CD4-positive, alpha-beta T cell treated with Interleukin-21 for 1 hour (primary cell): ENCODE results near the gene RHAG.
"Not testable (repeated sequence)": the region's sequence is repeated elsewhere in the genome, so short reads cannot be mapped to it uniquely, and the experiment has no call there.

Experiments used
- DNase-seq: peaks from one replicate; pipeline ENCODE4 v3.0.0-alpha.2; 2020

The RHAG gene

DNA sequence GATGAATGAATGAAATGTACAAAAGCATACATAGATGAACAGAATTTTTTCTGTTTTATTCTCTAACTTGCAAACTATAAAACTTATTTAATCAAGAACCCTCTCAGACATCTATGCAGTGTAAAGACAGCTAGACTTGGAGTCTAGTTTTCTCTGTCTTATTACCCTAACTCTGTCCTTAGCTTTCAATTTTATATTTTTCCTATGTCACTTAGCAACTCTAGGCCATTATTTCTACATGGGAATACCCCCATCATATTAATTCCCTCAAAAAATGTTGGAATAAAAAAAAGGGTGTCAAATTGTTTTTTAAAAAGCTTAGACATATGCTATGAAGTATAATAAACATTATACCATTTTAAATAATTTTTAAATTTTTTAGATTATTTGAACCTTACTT lies 1.2 kb downstream of the RHAG start:
- DNase-seq, result no peak

DNA sequence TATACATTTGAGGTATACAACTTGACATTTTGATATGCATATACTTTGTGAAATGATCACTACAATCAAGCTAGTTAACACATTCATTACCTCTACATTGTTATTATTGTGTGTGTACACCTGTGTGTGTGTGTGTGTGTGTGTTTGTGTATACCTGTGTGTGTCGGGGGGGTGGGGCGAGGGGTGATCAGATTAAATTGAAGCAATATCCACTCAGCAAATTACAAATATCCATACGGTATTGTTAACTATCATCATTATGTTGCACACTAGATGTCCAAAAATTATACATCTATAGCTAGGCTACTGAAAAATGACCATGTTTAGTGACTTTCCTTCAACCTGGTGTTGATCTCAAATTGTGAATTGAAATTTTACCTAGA lies 1.8 kb downstream of the RHAG start:
- no peak for DNase-seq

DNA sequence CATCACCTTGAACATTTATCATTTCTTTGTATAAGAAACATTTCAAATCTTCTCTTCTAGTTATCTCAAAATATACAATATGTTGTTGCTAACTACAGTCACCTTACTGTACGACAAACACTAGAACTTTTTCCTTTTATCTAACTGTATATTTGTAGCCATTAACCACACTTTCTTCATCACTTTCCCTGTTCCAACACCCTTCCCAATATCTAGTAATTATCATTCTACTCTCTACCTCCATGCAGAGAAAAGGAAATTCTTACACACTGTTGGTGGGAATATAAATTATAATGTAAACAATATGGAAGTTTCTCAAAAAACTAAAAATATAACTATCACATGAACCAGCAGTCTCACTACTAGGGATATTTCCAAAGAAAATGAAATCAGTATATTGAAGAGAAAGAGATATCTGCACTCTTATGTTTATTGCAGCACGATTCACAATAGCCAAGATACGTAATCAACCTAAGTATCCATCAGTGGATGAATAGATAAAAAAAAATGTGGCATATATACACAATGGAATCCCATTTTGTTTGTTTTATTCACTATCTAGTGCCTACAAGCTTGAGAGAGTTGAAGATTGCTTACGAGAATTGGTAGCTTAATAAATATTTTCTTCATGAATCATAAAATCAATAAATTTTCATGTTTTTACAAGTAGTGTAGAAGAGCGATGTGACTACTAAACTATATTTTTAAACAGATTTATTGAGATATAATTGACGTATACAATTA lies 2.4 kb downstream of the RHAG start:
- no peak for DNase-seq

DNA sequence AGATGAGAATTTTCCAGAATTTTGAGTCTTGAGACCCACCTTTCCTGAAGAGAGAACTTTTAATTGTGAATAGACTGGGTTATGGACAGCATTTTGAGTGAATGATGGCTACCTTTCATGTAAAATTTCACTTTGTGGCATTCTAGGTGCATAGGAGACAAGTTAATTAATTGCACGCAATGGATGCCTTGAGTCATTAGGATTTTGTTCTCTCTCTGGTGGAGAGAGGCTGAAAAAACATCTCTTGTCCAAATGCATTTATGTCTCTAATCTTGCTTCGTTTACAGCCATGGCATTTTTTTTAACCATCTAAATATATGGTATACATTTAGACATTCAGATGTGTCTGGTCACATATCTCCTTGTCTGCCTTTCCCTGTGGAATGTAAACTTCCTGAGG lies 3.1 kb downstream of the RHAG start:
- DNase-seq, result no peak

DNA sequence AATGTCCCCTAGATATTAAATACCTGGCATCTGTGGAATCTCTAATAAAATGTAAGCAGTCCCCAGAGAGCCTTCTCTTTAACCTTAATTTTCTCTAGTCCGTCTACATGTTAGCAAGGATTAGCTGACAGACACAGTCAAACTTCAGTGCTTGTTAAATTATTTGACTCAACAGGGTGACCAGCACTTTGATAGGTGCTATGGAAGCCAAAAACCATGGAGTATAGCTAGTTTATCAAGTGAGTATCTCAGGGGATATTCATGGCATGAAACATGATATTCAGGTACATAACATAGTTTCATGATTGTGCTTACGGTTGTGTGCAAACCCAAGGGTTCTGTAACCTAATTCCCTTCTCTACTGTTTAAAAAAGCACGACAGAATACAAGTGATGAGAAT lies 3.9 kb downstream of the RHAG start:
- no peak for DNase-seq

DNA sequence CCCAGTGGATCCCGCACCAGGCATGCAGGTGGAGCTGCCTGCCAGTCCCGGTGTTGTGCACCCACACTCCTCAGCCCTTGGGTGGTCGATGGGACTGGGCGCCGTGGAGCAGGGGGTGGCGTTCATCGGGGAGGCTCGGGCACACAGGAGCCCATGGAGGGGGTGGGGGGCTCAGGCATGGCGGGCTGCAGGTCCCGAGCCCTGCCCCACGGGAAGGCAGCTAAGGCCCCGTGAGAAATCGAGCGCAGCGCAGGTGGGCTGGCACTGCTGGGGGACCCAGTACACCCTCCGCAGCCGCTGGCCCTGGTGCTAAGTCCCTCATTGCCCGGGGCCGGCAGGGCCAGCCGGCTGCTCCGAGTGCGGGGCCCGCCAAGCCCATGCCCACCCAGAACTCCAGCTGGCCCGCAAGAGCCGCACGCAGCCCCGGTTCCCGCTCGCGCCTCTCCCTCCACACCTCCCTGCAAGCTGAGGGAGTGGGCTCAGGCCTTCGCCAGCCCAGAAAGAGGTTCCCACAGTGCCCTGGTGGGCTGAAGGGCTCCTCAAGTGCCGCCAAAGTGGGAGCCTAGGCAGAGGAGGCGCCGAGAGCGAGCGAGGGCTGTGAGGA lies 7.1 kb downstream of the RHAG start:
- DNase-seq, result not testable (repeated sequence)

DNA sequence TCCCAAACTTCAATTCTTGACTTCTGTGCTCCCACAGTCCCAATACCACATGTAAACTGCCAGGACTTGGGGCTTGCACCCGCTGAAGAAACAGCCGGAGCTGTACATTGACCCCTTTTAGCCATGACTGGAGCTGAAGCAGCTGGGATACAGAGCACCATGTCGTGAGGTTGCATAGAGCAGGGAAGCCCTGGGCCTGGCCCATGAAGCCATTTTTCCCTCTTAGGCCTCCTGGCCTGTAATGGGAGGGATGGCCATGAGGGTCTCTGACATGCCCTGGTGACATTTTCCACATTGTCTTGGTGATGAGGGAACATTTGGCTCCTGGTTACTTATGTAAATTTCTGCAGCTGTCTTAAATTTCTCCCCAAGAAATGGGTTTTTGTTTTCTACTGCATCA lies 9.8 kb downstream of the RHAG start:
- no peak for DNase-seq

DNA sequence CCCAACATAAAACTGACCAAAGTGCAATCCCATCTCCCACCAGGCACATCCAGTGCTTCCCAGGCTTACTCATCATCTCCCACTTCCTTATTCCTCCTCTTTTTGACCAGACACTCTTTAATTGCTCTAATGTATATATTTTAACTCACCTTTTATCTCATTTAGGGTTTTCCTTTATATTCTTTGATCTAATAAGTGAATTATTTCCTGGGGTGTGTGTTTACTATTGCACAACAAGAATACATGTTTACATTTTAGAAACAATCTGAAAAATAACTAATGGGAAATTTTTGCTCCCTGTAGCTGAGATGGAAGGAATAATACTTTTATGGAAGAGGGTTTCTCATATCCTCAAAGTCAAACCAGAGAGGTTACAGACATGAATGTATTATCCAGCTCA lies 18.4 kb downstream of the RHAG start:
- no peak for DNase-seq

DNA sequence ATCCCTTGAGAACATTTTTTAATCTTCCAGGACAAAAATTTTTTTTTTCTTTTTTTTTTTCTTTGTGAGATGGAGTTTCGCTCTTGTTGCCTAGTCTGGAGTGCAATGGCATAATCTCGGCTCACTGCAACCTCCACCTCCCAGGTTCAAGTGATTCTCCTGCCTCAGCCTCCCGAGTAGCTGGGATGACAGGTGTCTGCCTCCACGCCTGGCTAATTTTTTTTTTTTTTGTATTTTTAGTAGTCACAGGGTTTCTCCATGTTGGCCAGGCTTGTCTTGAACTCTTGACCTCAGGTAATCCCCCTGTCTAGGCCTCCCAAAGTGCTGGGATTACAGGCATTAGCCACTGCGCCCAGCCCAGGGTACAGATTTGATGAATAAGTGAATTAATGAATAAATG lies 22.5 kb downstream of the RHAG start:
- DNase-seq, result not testable (repeated sequence)

DNA sequence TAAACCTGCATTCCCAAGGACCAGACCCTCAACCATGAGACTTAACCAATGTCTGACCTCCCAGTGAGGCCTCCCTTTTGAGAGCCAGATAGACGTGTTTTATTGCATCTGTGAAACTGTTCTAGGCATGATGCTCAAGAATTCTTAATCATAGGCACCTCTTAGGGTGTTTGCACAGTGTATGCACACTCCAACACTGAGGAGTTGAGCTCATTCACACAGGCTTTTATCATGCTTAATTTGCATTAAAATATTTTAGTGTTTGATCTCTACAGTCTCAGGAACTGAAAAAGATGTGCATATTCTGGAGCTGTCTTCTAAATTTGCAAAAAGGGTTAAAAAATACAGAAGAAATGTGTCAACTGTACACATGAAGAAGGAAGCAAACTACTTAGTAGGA lies 27.4 kb downstream of the RHAG start:
- DNase-seq, result no peak

DNA sequence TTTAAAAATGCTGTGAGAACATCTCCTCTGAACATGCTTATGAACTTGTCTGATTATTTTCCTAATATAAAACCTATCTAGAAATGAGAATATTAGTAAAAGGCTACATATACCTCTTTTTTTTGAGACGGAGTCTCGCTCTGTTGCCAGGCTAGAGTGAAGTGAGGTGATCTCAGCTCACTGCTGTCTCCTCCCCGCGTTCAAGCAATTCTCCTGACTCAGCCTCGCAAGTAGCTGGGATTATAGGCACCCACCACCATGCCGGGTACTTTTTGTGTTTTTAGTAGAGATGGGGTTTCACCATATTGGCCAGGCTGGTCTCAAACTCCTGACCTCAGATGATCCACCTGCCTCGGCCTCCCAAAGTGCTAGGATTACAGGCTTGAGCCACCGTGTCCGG lies 28.4 kb downstream of the RHAG start:
- DNase-seq, result not testable (repeated sequence)

DNA sequence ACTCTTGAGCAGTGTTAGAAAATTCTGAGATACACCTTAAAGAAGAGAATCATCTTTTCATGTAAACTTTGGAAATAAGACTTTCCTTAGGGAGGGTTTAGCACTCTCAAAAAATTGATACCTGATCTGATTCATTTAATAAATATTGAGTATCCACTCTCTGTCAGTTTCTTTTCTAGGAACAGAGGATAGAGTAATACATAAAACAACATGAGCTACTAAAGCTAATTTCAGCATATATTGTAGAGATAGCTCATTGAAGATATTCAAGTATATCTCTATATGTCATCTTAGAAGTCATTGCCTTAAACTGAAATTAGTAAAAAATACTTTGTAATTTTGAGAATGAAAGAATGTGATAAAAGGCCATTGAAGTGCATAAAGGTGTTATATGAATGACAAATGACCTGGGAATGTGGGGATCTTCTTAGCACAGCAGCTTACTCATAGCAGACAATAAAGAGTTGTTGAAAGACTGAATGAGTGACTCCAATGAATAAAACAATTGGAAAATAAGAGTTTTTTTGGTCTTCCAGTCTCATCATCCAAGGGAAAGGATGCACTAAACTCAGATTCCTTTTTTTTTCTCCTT lies 29.2 kb downstream of the RHAG start:
- no peak for DNase-seq

DNA sequence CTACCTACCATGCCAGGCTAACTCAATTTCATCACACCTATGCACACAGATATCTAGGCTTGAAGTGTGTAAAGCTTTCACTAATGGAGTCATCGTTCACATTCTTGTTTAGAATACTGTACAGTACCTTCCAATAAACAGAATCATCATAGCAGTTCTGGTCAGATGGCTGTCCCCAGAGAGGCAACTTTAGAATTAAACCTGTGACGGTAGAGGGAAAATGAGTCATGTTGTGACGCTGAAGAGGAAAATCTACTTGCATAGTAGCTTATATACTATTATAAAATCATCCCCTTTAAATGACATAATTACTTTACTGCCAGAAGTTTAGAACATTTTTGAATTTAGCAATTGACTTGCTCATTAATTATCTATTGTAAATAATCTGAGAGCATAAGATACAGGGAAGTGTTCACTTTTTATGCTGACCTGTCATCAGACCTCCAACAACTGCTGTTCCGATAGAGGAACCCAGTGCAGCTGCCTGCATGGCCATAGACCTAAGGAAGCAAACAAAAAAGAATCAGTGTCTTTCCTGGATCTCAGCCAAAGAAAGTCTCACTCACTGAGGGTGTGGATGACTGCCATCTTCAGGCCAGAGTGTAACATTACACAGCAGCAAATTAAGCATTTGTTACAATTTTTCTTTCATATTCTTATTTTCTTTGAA lies 29.8 kb downstream of the RHAG start:
- peak; percentile 37 for DNase-seq

DNA sequence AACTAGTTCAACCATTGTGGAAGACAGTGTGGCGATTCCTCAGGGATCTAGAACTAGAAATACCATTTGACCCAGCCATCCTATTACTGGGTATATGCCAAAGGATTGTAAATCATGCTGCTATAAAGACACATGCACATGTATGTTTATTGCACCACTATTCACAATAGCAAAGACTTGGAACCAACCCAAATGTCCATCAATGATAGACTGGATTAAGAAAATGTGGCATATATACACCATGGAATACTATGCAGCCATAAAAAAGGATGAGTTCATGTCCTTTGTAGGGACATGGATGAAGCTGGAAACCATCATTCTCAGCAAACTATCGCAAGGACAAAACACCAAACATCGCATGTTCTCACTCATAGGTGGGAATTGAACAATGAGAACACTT lies 32.6 kb downstream of the RHAG start:
- not testable (repeated sequence) for DNase-seq

DNA sequence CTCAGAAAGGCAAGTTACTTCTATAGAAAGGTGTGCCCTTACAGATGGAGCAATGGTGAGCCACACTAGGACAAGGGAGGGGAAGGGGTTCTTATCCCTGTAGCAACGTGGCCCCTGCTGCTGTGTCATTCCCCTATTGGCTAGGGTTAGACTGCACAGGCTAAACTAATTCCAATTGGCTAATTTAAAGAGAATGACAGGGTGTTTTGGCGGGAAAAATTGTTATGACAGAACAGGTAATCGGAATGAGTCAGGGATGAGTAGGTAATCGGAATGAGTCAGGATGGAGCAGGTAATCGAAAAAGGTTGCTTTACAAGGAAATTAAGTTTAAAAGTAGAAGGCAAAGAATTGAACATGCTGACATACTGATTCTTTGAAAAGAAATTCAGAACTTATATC lies 49.4 kb downstream of the RHAG start:
- not testable (repeated sequence) for DNase-seq

DNA sequence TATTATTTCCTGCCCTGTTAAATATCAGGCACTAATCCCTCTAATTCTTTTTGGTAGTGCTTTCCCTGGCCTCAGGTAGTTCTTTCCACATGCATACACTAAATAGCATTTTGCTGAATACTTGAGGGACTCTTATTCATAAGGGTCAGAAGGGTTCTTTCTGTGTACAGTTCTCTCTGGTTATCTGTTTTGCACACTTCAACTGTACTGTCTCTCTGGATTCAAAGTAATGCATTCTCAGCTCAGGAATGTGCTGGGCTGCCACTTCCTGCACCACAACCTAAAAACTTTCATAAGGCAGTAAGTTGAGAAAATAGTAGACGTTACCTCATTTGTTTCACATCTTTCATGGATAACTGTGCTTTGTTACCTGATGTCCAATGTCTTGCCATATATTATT lies 54.1 kb downstream of the RHAG start:
- no peak for DNase-seq

DNA sequence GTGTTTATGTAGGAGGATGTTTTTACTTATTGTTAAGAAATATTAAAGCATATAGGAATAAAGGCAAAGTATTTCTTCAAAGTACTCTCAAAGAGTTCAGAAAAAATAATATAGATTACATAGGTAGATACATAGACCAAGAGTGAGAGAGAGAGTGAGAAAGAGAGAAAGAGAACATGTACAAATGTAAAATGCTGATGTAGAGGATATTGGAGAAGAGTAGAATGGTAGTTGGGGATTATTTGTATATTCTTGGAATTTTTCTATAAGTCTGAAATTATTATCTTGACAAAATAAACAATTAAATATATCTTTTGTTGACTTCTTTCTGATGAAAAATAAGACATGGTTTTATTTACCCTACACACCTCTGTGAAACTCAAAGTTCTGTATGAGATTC lies 57.0 kb downstream of the RHAG start:
- no peak for DNase-seq

DNA sequence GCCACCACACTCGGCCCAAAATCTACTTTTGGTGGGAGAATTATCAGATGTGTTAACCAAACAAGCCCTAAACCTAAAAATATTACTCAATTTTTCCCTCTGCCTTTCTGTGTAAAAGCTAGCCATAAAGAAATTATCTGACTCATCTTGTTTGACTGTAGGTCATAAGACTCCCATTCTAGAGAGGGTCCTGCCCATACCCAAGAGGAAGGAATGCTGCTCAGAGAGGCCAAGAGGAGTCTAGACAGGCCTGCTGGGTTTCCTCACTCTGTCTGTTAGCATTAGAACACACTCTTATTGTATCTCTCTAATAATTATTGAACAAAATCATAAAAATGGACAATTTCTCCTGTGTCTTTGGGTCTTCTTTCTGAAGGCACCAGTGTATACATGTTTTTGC lies 60.0 kb downstream of the RHAG start:
- DNase-seq, result no peak

DNA sequence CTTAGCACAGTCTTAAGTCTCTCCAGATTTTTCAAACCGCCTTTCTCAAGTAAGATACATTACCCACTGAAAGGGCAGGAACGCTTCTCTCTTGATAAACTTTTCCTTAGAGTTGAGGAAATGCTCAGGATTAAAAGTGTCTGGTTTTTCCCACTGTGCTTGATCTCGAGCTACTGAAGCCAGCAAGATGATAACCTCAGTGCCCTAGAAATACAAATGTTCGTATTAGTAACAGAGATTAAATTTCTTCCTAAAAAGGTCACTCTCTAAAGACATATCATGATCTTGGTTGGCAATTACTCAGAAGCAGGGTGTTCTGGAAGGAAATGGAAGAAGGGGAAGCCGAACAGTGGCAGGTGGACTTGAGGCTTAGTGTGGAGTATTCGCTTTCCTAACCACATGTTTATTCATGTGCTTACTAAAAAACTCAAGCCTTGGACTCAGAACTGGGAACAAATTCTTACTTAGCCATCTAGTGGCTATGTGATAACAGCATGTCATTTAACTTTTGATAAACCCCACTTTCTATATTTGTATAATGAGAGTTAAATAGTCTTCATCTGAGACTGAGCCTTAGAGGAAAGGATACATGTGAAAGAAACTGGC lies 66.1 kb downstream of the RHAG start:
- no peak for DNase-seq

DNA sequence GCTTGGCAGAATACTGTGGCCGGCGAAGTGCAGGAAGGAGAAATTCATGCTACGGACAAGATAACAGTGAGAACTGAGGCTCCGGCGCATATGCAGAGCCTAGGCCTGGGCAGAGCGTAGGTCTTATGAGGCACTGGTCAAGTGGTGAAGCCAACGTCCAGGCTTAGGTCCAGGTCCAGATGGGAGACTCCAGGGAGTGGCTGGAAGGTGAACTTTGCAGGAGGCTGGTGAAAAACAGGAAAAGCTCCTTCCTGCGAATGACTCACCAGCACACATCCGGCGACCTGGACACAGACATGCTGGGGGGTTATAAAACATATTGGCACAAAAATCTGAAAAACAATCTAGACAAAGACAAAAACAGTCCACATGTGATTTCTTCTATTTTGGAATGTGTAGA lies 70.8 kb downstream of the RHAG start:
- no peak for DNase-seq

DNA sequence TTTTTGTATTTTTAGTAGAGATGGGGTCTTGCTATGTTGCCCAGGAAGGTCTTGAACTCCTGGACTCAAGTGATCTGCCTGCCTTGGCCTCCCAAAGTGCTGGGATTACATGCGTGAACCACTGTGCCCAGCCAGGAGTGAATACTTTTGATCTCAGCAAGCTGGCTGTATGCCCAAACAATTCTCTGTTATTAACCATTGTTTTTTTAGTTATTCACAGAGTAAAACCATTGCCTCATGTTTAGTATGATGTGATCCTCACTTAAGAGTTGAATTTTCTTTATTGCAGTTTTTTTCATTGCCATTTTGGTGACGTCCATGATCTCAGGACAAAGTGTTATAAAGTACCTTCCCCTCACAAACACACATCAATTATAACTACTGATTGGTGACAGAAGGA lies 71.4 kb downstream of the RHAG start:
- no peak for DNase-seq

DNA sequence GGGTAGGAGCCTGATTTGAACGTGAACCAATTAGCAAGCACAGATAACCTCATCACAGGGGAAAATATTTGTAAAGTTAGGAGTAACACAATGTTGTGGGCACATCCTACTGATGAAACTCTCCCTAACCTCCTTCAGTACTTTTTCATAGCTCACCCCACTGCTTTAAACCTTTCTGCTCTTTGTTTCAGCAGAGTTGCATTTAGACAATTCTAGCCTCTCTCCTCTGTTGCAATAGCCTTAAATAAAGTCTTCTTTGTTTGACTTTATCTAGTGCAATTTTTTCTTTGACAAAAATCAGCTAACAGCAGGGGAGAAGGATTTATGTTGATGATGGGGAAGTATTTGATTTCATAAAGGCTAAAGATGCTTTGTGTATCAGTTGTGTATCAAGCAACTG lies 72.1 kb downstream of the RHAG start:
- no peak for DNase-seq

DNA sequence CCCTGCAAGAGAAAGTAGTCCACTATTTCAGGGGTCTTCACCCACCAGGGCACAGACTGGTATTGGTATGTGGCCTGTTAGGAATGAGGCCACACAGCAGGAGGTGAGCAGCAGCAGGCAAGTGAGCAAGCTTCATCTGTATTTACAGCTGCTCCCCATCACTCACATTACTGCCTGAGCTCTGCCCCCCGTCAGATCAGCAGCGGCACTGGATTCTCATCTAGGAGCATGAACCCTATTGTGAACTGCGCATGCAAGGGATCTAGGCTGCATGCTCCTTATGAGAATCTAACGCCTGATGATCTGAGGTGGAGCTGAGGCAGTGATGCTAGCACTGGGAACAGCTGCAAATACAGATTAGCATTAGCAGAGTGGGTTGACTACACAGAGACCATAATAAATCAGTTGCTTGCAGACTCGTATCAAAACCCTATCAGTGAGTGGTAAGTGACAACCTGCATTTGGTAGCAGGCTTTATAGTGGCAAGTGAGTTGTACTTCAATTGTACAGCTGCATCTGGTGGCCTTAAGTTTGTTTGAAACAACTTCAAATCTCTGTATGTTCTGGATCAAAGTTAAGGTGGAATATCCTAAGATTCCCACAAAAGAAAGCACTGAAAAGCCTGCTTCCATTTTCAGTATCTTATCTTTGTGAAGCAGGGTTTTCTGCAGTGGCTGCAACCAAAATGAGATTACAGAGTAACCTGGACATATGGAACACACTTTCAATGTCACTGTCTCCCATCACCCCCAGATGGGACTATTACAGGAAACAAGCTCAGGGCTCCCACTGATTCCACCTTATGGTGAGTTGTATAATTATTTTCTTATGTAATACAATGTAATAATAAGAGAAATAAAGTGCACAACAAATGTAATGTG lies 73.4 kb downstream of the RHAG start:
- DNase-seq, result no peak
